ENCODE measurements around the gene TEFM.

The TEFM gene

GRCh38 chr17:30906101-30906911 is at the start of gene TEFM:
Gene TEFM, minus strand, starts transcription at chr17:30906238. Its CDS starts 40 bp downstream, at chr17:30906198.
- Histone ChIP-seq H4K20me1 (ENCODE audit: low read depth, low read length) (no peaks in the 10 kb centered on the region), H3F3A (ENCODE audit: insufficient read depth) (peaks cover 27% of the 10 kb centered on the region), H3K9me3 (ENCODE audit: insufficient read depth, low read length) (no peaks in the 10 kb centered on the region), H3K79me2 (ENCODE audit: insufficient read depth, low read length) (peaks cover 26% of the 10 kb centered on the region), H3K9me2 (replicated peaks; ENCODE audit: insufficient read depth, low read length) (no peaks in the 10 kb centered on the region), H3K9ac (ENCODE audit: low read length) (peak within 1 kb of the TSS; percentile 88), H3K4me2 (ENCODE audit: low read depth, low read length, poor library complexity, severe bottlenecking) (peak within 1 kb of the TSS; percentile 86), H3K4me3 (ENCODE audit: insufficient read depth, low read length, poor library complexity, severe bottlenecking) (peak within 1 kb of the TSS; percentile 79), H2AFZ (ENCODE audit: low read depth, low read length, severe bottlenecking) (peak within 1 kb of the TSS; percentile 88), H3K27me3 (ENCODE audit: low read length) (no peaks in the 10 kb centered on the region), H3K27ac (ENCODE audit: low read depth, low read length) (peak within 1 kb of the TSS; percentile 16; the same call in 1 of the 2 replicates), H3K36me3 (ENCODE audit: low read length) (0 out of 2 replicates have a peak, but pooled peaks cover 3% of the 10 kb centered on the region)
- TF ChIP-seq EZH2phosphoT487 (conservative IDR thresholded peaks at IDR 0.05; ENCODE audit: low read length), result no peak
- TF ChIP-seq CTCF (IDR thresholded peaks at IDR 0.05; ENCODE audit: insufficient read depth, low read length, poor library complexity, severe bottlenecking), result no peak

- TF ChIP-seq CTCF (IDR thresholded peaks at IDR 0.05; ENCODE audit: insufficient read depth, low read length, poor library complexity, severe bottlenecking) (no peak), EZH2phosphoT487 (conservative IDR thresholded peaks at IDR 0.05; ENCODE audit: low read length) (no peak)
- no peaks in the 10 kb centered on the region for H3K9me2 ChIP-seq (replicated peaks; ENCODE audit: insufficient read depth, low read length)
- no peak overlapping the region for H3K9ac ChIP-seq (ENCODE audit: low read length)
- H3K27me3 ChIP-seq (ENCODE audit: low read length), result no peaks in the 10 kb centered on the region
- H3K79me2 ChIP-seq (ENCODE audit: insufficient read depth, low read length), result no peaks in the 10 kb centered on the region
- H3K4me2 ChIP-seq (ENCODE audit: low read depth, low read length, poor library complexity, severe bottlenecking), result no peak overlapping the region
- H2AFZ ChIP-seq (ENCODE audit: low read depth, low read length, severe bottlenecking), result no peak overlapping the region
- no peaks in the 10 kb centered on the region for H3K36me3 ChIP-seq (ENCODE audit: low read length)
- no peaks in the 10 kb centered on the region for H4K20me1 ChIP-seq (ENCODE audit: low read depth, low read length)
- no peaks in the 10 kb centered on the region for H3K9me3 ChIP-seq (ENCODE audit: insufficient read depth, low read length)
- no peak overlapping the region for H3K4me3 ChIP-seq (ENCODE audit: insufficient read depth, low read length, poor library complexity, severe bottlenecking)
- H3K27ac ChIP-seq (ENCODE audit: low read depth, low read length), result no peak overlapping the region
- H3F3A ChIP-seq (ENCODE audit: insufficient read depth), result peaks cover 29% of the 10 kb centered on the region; the same call in 1 of the 2 replicates
Observed at GRCh38 chr17:30954046-30954830, 48.2 kb upstream of the TEFM start.

GRCh38 chr17:30952638-30953393 is 46.8 kb upstream of the TEFM start:
- H4K20me1 ChIP-seq (ENCODE audit: low read depth, low read length), result no peaks in the 10 kb centered on the region
- H2AFZ ChIP-seq (ENCODE audit: low read depth, low read length, severe bottlenecking), result peak overlapping the region; percentile 63
- no peaks in the 10 kb centered on the region for H3K9me2 ChIP-seq (replicated peaks; ENCODE audit: insufficient read depth, low read length)
- H3F3A ChIP-seq (ENCODE audit: insufficient read depth), result peaks cover 16% of the 10 kb centered on the region; the same call in 1 of the 2 replicates
- no peak overlapping the region for H3K4me3 ChIP-seq (ENCODE audit: insufficient read depth, low read length, poor library complexity, severe bottlenecking)
- peak overlapping the region; percentile 39 for H3K27ac ChIP-seq (ENCODE audit: low read depth, low read length)
- H3K9ac ChIP-seq (ENCODE audit: low read length), result peak overlapping the region; percentile 3; the same call in 1 of the 2 replicates
- H3K27me3 ChIP-seq (ENCODE audit: low read length), result no peaks in the 10 kb centered on the region
- no peaks in the 10 kb centered on the region for H3K36me3 ChIP-seq (ENCODE audit: low read length)
- peak overlapping the region; percentile 36 for H3K4me2 ChIP-seq (ENCODE audit: low read depth, low read length, poor library complexity, severe bottlenecking)
- no peak for TF ChIP-seq EZH2phosphoT487 (conservative IDR thresholded peaks at IDR 0.05; ENCODE audit: low read length)
- TF ChIP-seq CTCF (IDR thresholded peaks at IDR 0.05; ENCODE audit: insufficient read depth, low read length, poor library complexity, severe bottlenecking), result no peak
- H3K9me3 ChIP-seq (ENCODE audit: insufficient read depth, low read length), result no peaks in the 10 kb centered on the region
- H3K79me2 ChIP-seq (ENCODE audit: insufficient read depth, low read length), result no peaks in the 10 kb centered on the region

Data from SU-DHL-6 (cell line).